Measurements from ENCODE around the gene ASCL2.

- no peak for TF ChIP-seq CHD2 (IDR thresholded peaks at IDR 0.05; ENCODE audit: borderline replicate concordance, low read depth, low read length)
- TF ChIP-seq, protein P1, sequence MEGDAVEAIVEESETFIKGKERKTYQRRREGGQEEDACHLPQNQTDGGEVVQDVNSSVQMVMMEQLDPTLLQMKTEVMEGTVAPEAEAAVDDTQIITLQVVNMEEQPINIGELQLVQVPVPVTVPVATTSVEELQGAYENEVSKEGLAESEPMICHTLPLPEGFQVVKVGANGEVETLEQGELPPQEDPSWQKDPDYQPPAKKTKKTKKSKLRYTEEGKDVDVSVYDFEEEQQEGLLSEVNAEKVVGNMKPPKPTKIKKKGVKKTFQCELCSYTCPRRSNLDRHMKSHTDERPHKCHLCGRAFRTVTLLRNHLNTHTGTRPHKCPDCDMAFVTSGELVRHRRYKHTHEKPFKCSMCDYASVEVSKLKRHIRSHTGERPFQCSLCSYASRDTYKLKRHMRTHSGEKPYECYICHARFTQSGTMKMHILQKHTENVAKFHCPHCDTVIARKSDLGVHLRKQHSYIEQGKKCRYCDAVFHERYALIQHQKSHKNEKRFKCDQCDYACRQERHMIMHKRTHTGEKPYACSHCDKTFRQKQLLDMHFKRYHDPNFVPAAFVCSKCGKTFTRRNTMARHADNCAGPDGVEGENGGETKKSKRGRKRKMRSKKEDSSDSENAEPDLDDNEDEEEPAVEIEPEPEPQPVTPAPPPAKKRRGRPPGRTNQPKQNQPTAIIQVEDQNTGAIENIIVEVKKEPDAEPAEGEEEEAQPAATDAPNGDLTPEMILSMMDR (IDR thresholded peaks at IDR 0.05 in 2 of 3, conservative IDR thresholded peaks at IDR 0.05 in 1 of 3; ENCODE audit: control insufficient read depth in 2 of 3, extremely low read depth in 1 of 3, insufficient read depth in 1 of 3, low read depth in 3 of 3, low read length in 3 of 3) = no peak
- no peak for TF ChIP-seq SMC3 (IDR thresholded peaks at IDR 0.05; ENCODE audit: borderline replicate concordance, low read length)
- no peak for TF ChIP-seq MYC (IDR thresholded peaks at IDR 0.05; ENCODE audit: insufficient read depth, insufficient read length, insufficient replicate concordance, low read length, severe bottlenecking)
- TF ChIP-seq, protein P2, sequence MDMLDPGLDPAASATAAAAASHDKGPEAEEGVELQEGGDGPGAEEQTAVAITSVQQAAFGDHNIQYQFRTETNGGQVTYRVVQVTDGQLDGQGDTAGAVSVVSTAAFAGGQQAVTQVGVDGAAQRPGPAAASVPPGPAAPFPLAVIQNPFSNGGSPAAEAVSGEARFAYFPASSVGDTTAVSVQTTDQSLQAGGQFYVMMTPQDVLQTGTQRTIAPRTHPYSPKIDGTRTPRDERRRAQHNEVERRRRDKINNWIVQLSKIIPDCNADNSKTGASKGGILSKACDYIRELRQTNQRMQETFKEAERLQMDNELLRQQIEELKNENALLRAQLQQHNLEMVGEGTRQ (IDR thresholded peaks at IDR 0.05; ENCODE audit: borderline replicate concordance, low read depth, low read length) = no peak
- no peak for TF ChIP-seq POLR2AphosphoS5 (IDR thresholded peaks at IDR 0.05; ENCODE audit: low read length)
- TF ChIP-seq, protein P3, sequence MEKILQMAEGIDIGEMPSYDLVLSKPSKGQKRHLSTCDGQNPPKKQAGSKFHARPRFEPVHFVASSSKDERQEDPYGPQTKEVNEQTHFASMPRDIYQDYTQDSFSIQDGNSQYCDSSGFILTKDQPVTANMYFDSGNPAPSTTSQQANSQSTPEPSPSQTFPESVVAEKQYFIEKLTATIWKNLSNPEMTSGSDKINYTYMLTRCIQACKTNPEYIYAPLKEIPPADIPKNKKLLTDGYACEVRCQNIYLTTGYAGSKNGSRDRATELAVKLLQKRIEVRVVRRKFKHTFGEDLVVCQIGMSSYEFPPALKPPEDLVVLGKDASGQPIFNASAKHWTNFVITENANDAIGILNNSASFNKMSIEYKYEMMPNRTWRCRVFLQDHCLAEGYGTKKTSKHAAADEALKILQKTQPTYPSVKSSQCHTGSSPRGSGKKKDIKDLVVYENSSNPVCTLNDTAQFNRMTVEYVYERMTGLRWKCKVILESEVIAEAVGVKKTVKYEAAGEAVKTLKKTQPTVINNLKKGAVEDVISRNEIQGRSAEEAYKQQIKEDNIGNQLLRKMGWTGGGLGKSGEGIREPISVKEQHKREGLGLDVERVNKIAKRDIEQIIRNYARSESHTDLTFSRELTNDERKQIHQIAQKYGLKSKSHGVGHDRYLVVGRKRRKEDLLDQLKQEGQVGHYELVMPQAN (conservative IDR thresholded peaks at IDR 0.05) = no peak
- no peak for TF ChIP-seq DPF2 (IDR thresholded peaks at IDR 0.05)
- TF ChIP-seq ZBTB40 (IDR thresholded peaks at IDR 0.05; ENCODE audit: borderline replicate concordance) = no peak
- no peak for TF ChIP-seq EP300 (IDR thresholded peaks at IDR 0.05; ENCODE audit: borderline replicate concordance in 1 of 2, control insufficient read depth in 1 of 2, low read depth in 2 of 2, low read length in 2 of 2)
- no peak for TF ChIP-seq NBN (IDR thresholded peaks at IDR 0.05)
Observed at GRCh38 chr11:2316169-2316962, 46.0 kb upstream of the ASCL2 start.
